GM12878 (cell line): Measurements from ENCODE around the gene PHLPP1.

Experiments used
- MAX ChIP-seq: IDR thresholded peaks from 2 replicates; pipeline ENCODE4 v1.6.1; 2012; ENCODE audit warnings: low read depth, low read length, improper control_type of control experiment
- NFIC ChIP-seq: IDR thresholded peaks from 2 replicates; pipeline ENCODE4 v1.6.1; 2012; ENCODE audit warnings: low read depth, mild to moderate bottlenecking, inconsistent platforms, low read length, moderate library complexity

GRCh38 chr18:62767321-62767720 lies 52.0 kb downstream of the PHLPP1 start:
- TF ChIP-seq NFIC (no peak), MAX (no peak)
